Measurements from ENCODE around the gene LRRC8E. TPM values are rescaled to one million over a fixed set of nuclear protein-coding genes. Genes with fewer than 3 reads are reported as not detected.

LRRC8E gene
- total RNA-seq, 2 donors from 2014 or later = 2.6 to 3.4 TPM

- Histone ChIP-seq H3K9me3 (no peaks in the 10 kb centered on the region), H3K36me3 (replicated peaks in 1 of 2; ENCODE audit: insufficient read depth in 1 of 2, low read depth in 2 of 2) (no peaks in the 10 kb centered on the region), H3K4me3 (no peak overlapping the region), H3K27ac (no peak overlapping the region), H3K4me1 (peaks cover 3% of the 10 kb centered on the region), H3K27me3 (no peaks in the 10 kb centered on the region)
- ATAC-seq (no peak), DNase-seq (no peak)
- 90 to 94% methylated on average over 12 of the region's 12 CpGs for WGBS, 2 donors
- intact Hi-C loops (cut with DNase I) = no loop called here
- no peak for TF ChIP-seq POLR2A (IDR thresholded peaks at IDR 0.05)
- TF ChIP-seq CTCF (IDR thresholded peaks at IDR 0.05) = no peak
Measured at GRCh38 chr19:7842661-7843294, 45.5 kb upstream of the LRRC8E start.

GRCh38 chr19:7843521-7843920 is 44.8 kb upstream of the LRRC8E start:
- Histone ChIP-seq H3K27me3 (no peaks in the 10 kb centered on the region), H3K4me3 (no peak overlapping the region), H3K9me3 (no peaks in the 10 kb centered on the region), H3K27ac (no peak overlapping the region), H3K36me3 (replicated peaks in 1 of 2; ENCODE audit: insufficient read depth in 1 of 2, low read depth in 2 of 2) (no peaks in the 10 kb centered on the region), H3K4me1 (peaks cover 3% of the 10 kb centered on the region)
- no peak for DNase-seq
- 87 to 92% methylated on average over 6 of the region's 6 CpGs for WGBS, 2 donors
- intact Hi-C loops (cut with DNase I) = no loop called here
- TF ChIP-seq CTCF (IDR thresholded peaks at IDR 0.05) = no peak
- TF ChIP-seq POLR2A (IDR thresholded peaks at IDR 0.05) = no peak
- no peak for ATAC-seq

GRCh38 chr19:7844405-7844804 is 43.9 kb upstream of the LRRC8E start:
- Histone ChIP-seq H3K36me3 (replicated peaks in 1 of 2; ENCODE audit: insufficient read depth in 1 of 2, low read depth in 2 of 2) (no peaks in the 10 kb centered on the region), H3K27me3 (no peaks in the 10 kb centered on the region), H3K4me1 (peaks cover 3% of the 10 kb centered on the region), H3K4me3 (no peak overlapping the region), H3K9me3 (no peaks in the 10 kb centered on the region), H3K27ac (no peak overlapping the region)
- DNase-seq (no peak), ATAC-seq (no peak)
- 67 to 73% methylated on average over 5 of the region's 5 CpGs for WGBS, 2 donors
- intact Hi-C loops (cut with DNase I) = no loop called here
- TF ChIP-seq CTCF (IDR thresholded peaks at IDR 0.05) (no peak), POLR2A (IDR thresholded peaks at IDR 0.05) (no peak)

DNA sequence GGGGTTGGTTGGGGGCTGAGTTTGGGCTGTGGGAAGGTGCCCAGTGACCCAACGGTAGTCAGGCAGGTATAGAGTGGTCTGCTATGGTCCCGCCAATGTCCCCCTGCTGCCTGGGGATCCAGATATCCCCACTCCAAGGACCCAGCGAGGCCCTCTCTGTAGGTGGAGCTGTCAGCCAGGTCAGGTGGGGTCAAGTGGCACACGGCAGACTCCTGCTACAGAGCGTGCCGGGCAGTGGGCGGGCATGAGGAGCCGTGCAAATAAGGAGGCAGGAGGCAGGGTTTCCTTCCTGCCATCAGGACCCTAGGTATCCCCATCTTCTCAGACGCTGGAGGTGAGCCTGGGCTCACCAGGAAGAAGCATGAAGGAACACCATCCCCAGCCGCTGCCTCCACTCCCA is 43.4 kb upstream of the LRRC8E start:
- no peak overlapping the region for H3K4me3 ChIP-seq
- WGBS, 2 donors = 88 to 100% methylated on average over 2 to 10 of the region's 10 CpGs
- TF ChIP-seq POLR2A (IDR thresholded peaks at IDR 0.05) = no peak
- no peak for TF ChIP-seq CTCF (IDR thresholded peaks at IDR 0.05)

More for the DNA sequence above, 43.4 kb upstream of the LRRC8E start:
- ATAC-seq (no peak), DNase-seq (no peak)
- Histone ChIP-seq H3K27ac (no peak overlapping the region), H3K27me3 (no peaks in the 10 kb centered on the region), H3K9me3 (no peaks in the 10 kb centered on the region), H3K36me3 (replicated peaks in 1 of 2; ENCODE audit: insufficient read depth in 1 of 2, low read depth in 2 of 2) (no peaks in the 10 kb centered on the region), H3K4me1 (peaks cover 3% of the 10 kb centered on the region)
- intact Hi-C loops (cut with DNase I) = no loop called here

All from body of pancreas (tissue), 4 donors.